HFFc6 (cell line): ENCODE measurements around the gene MRPL38. TPM values are rescaled to one million over a fixed set of nuclear protein-coding genes. Genes with fewer than 3 reads are reported as not detected.
"Not testable (repeated sequence)": the region's sequence is repeated elsewhere in the genome, so short reads cannot be mapped to it uniquely, and the experiment has no call there.

ENCODE experiments used
- DNase-seq: peaks from one replicate; pipeline ENCODE4 v3.0.0-alpha.2; 2018
- H3K27ac Mint-ChIP-seq: 2 replicates; pipeline ENCODE4 v1.8.0; 2020; ENCODE audit warnings: mild to moderate bottlenecking, mixed read lengths
- H3K27me3 Mint-ChIP-seq: 2 replicates; pipeline ENCODE4 v1.8.0; 2021; ENCODE audit warnings: mild to moderate bottlenecking, moderate library complexity, mixed read lengths; ENCODE audit not compliant: insufficient read depth
- H3K36me3 Mint-ChIP-seq: 2 replicates; pipeline ENCODE4 v1.8.0; 2021; ENCODE audit warnings: low read depth, mixed read lengths
- H3K4me1 Mint-ChIP-seq: 2 replicates; pipeline ENCODE4 v1.8.0; 2020; ENCODE audit warnings: low read depth, mixed read lengths
- H3K4me3 Mint-ChIP-seq: 2 replicates; pipeline ENCODE4 v1.8.0; 2020; ENCODE audit warnings: mild to moderate bottlenecking, moderate library complexity, mixed read lengths
- H3K9me3 Mint-ChIP-seq: 2 replicates; pipeline ENCODE4 v1.8.0; 2020; ENCODE audit warnings: mild to moderate bottlenecking, mixed read lengths
- CTCF ChIP-seq: fragments of 200-600 bp; sonication (generic); IDR thresholded peaks from 2 replicates; pipeline ENCODE4 v1.5.0; 2021; ENCODE audit warnings: antibody characterized with exemption, mild to moderate bottlenecking
- total RNA-seq, 6 experiments: library from RNA; stranded (reverse); fragmentation: NEBNext Ultra II Directional; extraction: Animal tissue kit (Norgen Biotek cat#: 25700); gene quantifications; 2 replicates in 1 of 6; 3 replicates in 5 of 6; pipeline ENCODE4 v1.2.3, GENCODE V29; 2021

The MRPL38 gene
- total RNA-seq, 6 experiments from 2014 or later: 64.9 to 89.8 (median 70.3) TPM

- DNase-seq: no peak
- Mint-ChIP-seq H3K4me3 (no peak overlapping the region), H3K36me3 (no peaks in the 10 kb centered on the region), H3K27ac (no peak overlapping the region), H3K9me3 (no peaks in the 10 kb centered on the region), H3K4me1 (peaks cover 16% of the 10 kb centered on the region), H3K27me3 (no peaks in the 10 kb centered on the region; the same call in 1 of the 2 replicates)
- no peak for TF ChIP-seq CTCF
These were observed 42.8 kb downstream of the MRPL38 start for GRCh38 chr17:75861927-75862317.

- H3K4me3 Mint-ChIP-seq, H3K27me3 Mint-ChIP-seq, DNase-seq, H3K36me3 Mint-ChIP-seq, H3K27ac Mint-ChIP-seq, H3K9me3 Mint-ChIP-seq: not testable (repeated sequence)
- H3K4me1 Mint-ChIP-seq: peaks cover 16% of the 10 kb centered on the region
These were observed 45.3 kb downstream of the MRPL38 start for GRCh38 chr17:75859358-75859757.

GRCh38 chr17:75856062-75856756 lies 48.5 kb downstream of the MRPL38 start:
- Mint-ChIP-seq H3K27me3 (no peaks in the 10 kb centered on the region), H3K4me3 (no peak overlapping the region), H3K36me3 (no peaks in the 10 kb centered on the region)

GRCh38 chr17:75855310-75856061 lies 49.2 kb downstream of the MRPL38 start, which contains the start of gene WBP2:
Gene WBP2, minus strand, starts transcription at chr17:75855335. Its CDS starts 38 bp downstream, at chr17:75855297.
- H3K4me3 Mint-ChIP-seq: no peak within 1 kb of the TSS
- peak; percentile 100 for DNase-seq
- no peaks in the 10 kb centered on the region for H3K36me3 Mint-ChIP-seq
- TF ChIP-seq CTCF: peak; percentile 27; the same call in 1 of the 2 replicates
- H3K9me3 Mint-ChIP-seq: no peaks in the 10 kb centered on the region
- no peaks in the 10 kb centered on the region for H3K27me3 Mint-ChIP-seq
- H3K4me1 Mint-ChIP-seq: peaks cover 7% of the 10 kb centered on the region
- H3K27ac Mint-ChIP-seq: no peak within 1 kb of the TSS; the same call in 1 of the 2 replicates

More at GRCh38 chr17:75856062-75856756, 48.5 kb downstream of the MRPL38 start:
- TF ChIP-seq CTCF: peak; percentile 56
- H3K4me1 Mint-ChIP-seq: peaks cover 7% of the 10 kb centered on the region
- DNase-seq: no peak
- H3K27ac Mint-ChIP-seq: no peak overlapping the region; the same call in 1 of the 2 replicates
- no peaks in the 10 kb centered on the region for H3K9me3 Mint-ChIP-seq

- no peak overlapping the region for H3K4me3 Mint-ChIP-seq
- DNase-seq: no peak
- no peak for TF ChIP-seq CTCF
- no peaks in the 10 kb centered on the region for H3K27me3 Mint-ChIP-seq
- H3K9me3 Mint-ChIP-seq: no peaks in the 10 kb centered on the region
- no peaks in the 10 kb centered on the region; the same call in 1 of the 2 replicates for H3K36me3 Mint-ChIP-seq
- no peak overlapping the region for H3K27ac Mint-ChIP-seq
- H3K4me1 Mint-ChIP-seq: peaks cover 7% of the 10 kb centered on the region
These were observed 49.8 kb downstream of the MRPL38 start for GRCh38 chr17:75854881-75855309.
